Limb (tissue), 2 donors: Measurements from ENCODE around the gene IPO11.
"Not testable (repeated sequence)": the region's sequence is repeated elsewhere in the genome, so short reads cannot be mapped to it uniquely, and the experiment has no call there.

Source experiments
- DNase-seq, 2 donors: peaks; one replicate each; pipeline ENCODE4 v3.0.0-alpha.2; 2016; ENCODE audit errors: extremely low spot score in 2 of 2

IPO11 gene

DNA sequence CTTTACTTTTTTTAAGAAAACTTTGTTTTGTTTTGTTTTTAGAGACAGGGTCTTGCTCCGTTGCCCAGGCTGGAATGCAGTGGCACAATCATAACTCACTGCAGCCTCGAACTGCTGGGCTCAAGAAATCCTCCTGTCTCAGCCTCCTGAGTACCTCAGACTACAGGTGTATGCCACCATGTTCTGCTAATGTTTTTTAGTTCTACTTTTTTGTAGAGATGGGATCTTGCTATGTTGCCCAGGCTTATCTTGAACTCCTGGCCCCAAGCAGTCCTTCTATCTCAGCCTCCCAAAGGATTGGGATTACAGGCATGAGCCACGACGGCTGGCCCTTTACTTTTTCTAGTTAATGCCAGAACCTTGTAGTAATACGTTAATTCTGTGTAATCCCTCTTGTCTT, 36.0 kb downstream of the IPO11 start:
- DNase-seq, result no peak

DNA sequence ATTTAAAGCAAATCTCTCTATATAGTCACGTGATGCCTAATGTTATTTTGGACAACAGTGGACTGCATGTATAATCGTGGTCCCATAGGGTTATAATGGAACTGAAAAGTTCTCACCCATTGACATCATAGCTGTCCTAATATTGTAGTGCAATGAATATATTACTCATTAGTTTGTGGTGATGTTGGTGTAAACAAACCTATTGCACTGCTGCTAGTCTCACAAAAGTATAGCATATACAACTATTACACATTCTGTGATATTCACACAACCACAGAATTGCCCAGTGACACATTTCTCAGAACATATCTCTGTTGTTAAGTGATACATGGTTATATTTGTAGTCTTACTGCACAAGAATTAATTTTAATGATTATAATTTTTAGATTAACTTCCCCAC, 37.7 kb downstream of the IPO11 start:
- no peak for DNase-seq

GRCh38 chr5:62457071-62457470, 44.5 kb downstream of the IPO11 start:
- no peak for DNase-seq

GRCh38 chr5:62460578-62460983, 48.0 kb downstream of the IPO11 start:
- peak in 1 of 2 donors; percentile 74 for DNase-seq

- DNase-seq, result no peak
These were observed 49.0 kb downstream of the IPO11 start for GRCh38 chr5:62461561-62461960.

DNA sequence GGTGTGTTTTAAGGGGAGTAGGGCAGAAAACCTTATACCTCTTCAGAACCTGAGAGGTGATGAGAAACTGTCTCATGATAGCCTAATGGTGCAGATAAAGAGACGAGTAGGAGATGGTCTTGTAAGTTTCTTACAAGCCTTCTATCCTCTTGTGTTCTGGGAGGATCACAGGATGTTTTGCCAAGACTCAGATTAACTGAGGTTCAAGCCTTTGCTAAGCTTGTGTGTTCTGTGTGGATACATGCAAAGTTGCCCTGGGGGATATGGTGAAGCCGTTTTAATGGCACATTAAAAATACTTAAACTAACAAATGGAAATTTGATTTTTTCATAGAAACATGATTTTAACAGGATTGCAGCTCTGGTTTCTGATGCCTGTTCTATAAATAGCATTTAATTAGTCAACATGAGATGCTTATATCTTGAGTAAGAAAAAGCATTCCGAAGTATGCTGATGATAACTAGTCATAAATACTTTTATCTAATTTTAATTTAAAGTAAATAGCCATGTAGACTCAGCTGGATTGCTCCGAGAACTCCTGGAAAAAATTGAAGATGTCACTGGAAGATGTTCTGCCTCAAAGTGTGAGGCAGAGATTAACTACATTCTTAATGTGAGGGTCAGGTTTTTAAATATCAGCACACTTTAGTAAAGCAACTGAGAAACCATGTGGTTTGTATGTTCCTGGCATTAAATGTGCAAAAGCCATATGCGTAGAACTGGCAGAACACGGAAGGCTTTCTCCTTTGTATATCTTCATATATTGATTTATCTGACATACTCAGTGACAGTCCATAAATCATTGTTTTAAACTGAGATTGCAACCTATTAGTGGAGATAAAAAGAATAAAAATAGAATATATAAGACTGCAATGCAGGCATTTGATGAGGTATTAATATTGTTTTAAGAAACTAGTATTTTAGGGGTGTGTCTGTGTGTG, 53.7 kb downstream of the IPO11 start:
- no peak for DNase-seq

DNA sequence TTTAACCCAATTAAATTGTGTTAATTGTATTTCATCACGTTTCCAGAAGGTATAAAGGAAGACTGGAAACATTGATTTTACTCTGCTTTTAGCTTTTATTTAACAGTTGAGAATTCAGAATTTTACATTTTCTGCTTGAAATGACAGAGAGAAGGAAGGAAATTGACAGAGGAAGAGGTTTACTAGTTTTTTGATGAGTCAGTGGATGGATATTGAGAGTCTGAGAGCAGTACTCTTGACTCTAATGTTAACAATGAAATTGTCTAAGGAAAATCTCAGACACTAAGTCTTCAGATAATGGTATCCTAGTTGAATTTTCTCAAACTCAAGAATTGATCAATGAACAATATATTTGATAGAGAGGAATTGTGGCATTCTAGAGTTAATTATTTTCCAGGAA, 60.6 kb downstream of the IPO11 start:
- DNase-seq, result no peak

- DNase-seq, result no peak
These were observed 62.5 kb downstream of the IPO11 start for GRCh38 chr5:62475072-62475471.

DNA sequence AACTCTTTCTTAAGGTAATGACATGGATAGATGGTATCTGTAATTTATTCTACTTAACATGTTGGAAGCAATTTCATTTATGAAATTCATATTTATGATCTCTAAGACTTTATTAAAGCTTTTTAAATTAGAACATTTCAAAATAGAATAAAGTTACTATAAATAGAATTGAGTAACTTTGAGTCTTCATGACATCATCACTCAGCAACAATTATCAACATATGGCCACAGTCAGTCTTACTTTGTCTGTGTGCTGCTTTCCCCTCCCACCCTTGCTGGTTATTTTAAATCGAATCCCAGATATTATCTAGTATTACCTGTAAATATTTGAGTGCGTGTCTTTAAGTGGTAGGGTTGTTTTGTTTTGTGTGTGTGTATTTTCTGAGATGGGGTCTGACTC, 65.2 kb downstream of the IPO11 start:
- no peak for DNase-seq

DNA sequence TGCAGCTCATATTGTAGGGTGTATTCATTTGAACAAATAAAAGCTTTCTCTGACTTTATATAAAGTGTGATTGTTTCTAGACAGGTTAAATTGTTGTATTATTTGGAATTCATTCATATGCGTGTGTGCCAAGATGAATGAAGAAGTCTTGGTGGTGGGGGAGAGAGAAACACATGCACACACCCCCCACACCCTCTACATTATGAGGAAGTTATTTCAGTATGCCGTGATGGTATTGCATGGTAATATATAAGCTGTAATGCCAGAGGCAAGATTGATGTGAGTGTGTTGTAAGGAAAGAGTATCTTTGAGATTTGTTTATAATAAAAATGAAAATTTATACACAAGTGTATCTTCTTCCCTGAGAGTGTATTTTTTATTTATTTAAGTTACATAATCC, 71.0 kb downstream of the IPO11 start:
- no peak for DNase-seq

DNA sequence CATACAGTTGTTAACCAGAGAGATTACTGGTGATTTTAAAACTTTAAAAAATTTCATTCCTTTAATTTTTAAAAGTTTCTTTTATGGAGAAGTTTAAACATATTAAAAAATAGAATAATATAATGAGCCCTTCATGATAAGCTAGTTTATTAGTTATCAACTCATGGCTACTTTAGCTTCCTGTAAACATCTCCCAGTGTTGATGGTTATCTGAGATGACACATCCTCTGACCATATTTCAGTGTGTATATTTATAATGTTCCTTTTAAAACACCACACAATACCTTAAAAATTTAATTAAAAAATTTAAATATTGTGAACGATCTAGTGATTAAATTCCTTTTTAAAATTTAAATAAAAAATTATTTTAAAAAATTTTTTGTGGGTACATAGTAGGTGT, 74.1 kb downstream of the IPO11 start:
- no peak for DNase-seq

DNA sequence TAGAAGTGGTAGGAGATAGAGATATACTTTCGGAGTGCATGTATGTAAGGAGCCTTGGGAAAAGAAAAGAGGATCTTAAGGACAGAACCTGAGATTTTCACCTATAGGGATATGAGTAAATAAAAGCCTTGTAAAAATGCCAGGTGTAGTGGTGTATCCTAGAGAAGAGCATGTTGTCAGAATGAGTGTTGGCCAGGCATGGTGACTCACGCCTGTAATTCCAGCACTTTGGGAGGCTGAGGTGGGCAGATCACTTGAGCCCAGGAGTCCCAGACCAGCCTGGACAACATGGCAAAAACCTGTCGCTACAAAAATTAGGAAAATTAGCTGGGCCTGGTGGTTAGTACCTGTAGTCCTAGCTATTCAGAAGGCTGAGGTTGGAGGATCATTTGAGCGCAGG, 76.0 kb downstream of the IPO11 start:
- no peak for DNase-seq

GRCh38 chr5:62489471-62489870, 76.9 kb downstream of the IPO11 start:
- DNase-seq, result no peak

DNA sequence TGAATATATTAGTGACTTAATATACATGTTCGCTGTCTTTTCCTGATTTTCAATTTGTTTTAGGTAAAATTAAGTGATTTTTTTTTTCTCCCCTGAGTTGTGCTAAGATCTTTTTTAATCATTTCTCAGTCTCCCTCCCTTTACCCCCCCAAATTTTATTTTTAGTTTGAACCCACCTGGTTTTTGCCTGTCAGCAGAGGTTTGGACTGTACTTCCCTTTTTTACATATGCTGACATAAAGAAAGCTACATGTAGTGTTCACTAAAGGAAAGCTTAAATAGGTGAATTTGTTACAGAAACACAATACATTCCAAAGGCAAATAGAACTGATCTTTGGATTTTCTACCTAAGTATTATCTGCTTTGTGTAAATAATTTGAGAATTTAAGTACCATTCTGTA, 82.2 kb downstream of the IPO11 start:
- no peak for DNase-seq

GRCh38 chr5:62496876-62497275, 84.3 kb downstream of the IPO11 start:
- DNase-seq, result no peak

DNA sequence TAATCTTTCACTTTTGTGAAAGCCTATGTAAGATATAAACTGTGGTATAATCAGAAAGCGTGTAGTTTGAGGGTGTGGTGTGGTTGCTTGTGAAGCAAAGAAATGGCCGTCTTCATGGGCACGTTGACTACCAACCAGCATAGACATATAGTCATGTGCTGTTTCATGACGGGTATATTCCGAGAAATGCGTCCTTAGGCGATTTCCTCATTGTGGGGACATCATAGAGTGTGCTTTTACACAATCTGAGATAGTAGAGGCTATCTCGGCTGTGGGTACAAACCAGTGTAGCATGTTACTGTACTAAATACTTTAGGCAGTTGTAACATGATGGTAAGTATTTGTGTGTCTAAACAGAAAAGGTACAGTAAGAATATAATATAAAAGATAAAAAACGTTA, 86.4 kb downstream of the IPO11 start:
- no peak for DNase-seq

DNA sequence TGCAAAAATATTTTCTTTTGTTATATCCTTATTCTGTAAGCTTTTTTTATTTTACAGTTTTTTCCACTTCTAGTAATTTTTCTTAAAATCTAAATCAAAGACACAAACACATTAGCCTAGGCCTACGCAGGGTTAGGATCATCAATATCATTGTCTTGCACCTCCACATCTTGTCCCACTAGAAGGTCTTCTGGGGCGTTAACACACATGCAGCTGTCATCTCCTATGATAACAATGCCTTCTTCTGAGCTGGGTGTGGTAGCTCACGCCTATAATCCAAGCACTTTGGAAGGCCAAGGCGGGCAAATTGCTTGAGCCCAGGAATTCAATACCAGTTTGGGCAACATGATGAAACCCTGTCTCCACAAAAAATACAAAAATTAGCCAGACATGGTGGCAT, 87.2 kb downstream of the IPO11 start:
- no peak for DNase-seq

GRCh38 chr5:62502456-62503101, 90.0 kb downstream of the IPO11 start:
- no peak for DNase-seq

DNA sequence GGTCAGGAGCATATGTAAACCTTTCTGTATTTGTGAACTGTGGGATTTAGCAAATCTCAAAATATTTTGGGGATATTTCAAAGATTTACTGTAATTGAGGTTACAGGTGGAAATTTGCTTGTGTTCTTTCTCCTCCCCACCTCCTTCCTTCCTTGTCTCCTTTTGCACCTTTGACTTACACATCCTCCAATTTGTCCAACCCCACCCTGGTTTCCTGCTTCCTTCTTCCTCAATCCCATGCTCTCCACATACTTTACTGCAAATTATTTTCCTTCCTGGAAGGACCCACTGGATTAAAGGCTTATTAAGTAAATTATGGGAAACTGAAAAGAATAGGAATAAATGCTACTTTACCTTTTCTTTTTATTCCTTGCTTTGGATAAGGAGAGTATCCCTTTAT, 91.6 kb downstream of the IPO11 start:
- DNase-seq, result no peak

DNA sequence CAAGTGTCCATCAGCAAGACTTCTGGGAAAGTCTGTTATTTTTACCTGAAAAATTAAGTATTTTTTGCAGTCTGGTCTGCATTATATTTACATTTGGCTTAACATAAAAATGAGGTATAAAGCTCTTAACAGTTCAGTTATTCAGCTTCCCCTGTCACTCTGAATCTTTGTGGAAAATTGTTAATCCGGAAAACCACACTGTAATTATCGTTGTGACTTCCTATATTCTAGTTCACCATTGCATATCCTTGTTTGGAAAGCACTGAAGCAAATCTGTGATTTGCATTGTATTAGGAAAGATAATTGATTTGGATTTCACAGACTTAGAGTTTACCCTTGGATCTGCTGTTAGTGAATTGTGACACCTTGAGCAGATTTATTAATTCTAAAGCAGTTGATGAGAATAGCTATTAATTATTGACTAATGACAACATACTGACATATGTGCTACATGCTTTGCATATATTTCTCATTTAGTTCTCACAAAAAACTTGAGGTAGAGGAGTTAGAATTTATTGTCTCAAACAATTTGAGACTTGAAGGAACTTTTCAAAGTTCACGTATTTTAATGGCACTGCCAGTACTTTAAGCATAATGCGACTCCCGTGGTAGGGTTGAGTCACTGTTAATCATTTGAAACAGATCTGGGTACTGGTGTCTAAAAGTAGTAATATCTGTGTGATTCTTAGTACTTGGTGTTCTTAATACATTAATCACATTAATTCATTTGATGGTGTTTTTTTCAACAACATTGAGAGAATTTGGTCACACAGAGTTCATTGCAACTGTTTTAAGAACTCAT, 94.3 kb downstream of the IPO11 start:
- no peak for DNase-seq

DNA sequence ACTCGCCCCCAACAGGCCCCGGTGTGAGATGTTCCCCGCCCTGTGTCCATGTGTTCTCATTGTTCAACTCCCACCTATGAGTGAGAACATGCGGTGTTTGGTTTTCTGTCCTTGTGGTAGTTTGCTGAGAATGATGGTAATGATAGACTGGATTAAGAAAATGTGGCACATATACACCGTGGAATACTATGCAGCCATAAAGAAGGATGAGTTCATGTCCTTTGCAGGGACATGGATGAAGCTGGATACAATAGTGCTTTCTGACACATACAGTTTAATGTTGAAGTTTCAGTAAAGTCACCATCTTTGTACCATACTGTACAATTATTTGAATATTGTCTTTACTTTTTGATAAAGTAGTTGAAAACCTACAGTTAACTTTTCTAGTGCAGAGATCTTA, 96.2 kb downstream of the IPO11 start:
- not testable (repeated sequence) for DNase-seq

GRCh38 chr5:62509806-62510205, 97.2 kb downstream of the IPO11 start:
- DNase-seq, result no peak
